Measurements from ENCODE around the gene ZNRF1. TPM values are rescaled to one million over a fixed set of nuclear protein-coding genes. Genes with fewer than 3 reads are reported as not detected.
A peak's percentile ranks its signal among the peaks of the same experiment; 100 is the strongest.

ZNRF1 gene
- total and polyA plus RNA-seq, 2 donors from 2014 or later = 10.8 to 23.1 TPM

GRCh38 chr16:75078886-75079285 lies 80.1 kb downstream of the ZNRF1 start:
- Histone ChIP-seq H3K27ac (ENCODE audit: low read depth in 2 of 2, low read length in 2 of 2) (no peak overlapping the region), H3K4me3 (ENCODE audit: low read length in 3 of 3) (no peak overlapping the region), H3K9ac (ENCODE audit: low read length in 3 of 3) (no peak overlapping the region), H3K27me3 (ENCODE audit: control insufficient read depth, insufficient read depth, low read length) (no peaks in the 10 kb centered on the region), H3K4me1 (ENCODE audit: control insufficient read depth in 2 of 3, insufficient read depth in 2 of 3, low read depth in 1 of 3, low read length in 3 of 3) (peaks cover 0 to 9% (median 0%) of the 10 kb centered on the region in 3 donors), H3K9me3 (ENCODE audit: control insufficient read depth in 2 of 3, insufficient read depth in 1 of 3, low read length in 3 of 3) (no peaks in the 10 kb centered on the region), H3K36me3 (ENCODE audit: control insufficient read depth in 2 of 3, insufficient read depth in 3 of 3, low read length in 3 of 3) (no peaks in the 10 kb centered on the region)
- DNase-seq (peak in 1 of 5 donors; percentile 30), FAIRE-seq (no peak)
- intact Hi-C loops (cut with DNase I) = no loop called here
- no peak for TF ChIP-seq CTCF (IDR thresholded peaks at IDR 0.05; ENCODE audit: borderline replicate concordance, extremely low read depth, insufficient read depth)

GRCh38 chr16:75079346-75079926 lies 80.6 kb downstream of the ZNRF1 start:
- DNase-seq = peak in 1 of 5 donors; percentile 2
- TF ChIP-seq CTCF (IDR thresholded peaks at IDR 0.05; ENCODE audit: borderline replicate concordance, extremely low read depth, insufficient read depth) = no peak
- Histone ChIP-seq H3K4me1 (ENCODE audit: control insufficient read depth in 2 of 3, insufficient read depth in 2 of 3, low read depth in 1 of 3, low read length in 3 of 3) (peaks cover 0 to 7% (median 0%) of the 10 kb centered on the region in 3 donors), H3K9ac (ENCODE audit: low read length in 3 of 3) (no peak overlapping the region), H3K27ac (ENCODE audit: low read depth in 2 of 2, low read length in 2 of 2) (no peak overlapping the region), H3K36me3 (ENCODE audit: control insufficient read depth in 2 of 3, insufficient read depth in 3 of 3, low read length in 3 of 3) (no peaks in the 10 kb centered on the region), H3K27me3 (ENCODE audit: control insufficient read depth, insufficient read depth, low read length) (no peaks in the 10 kb centered on the region), H3K4me3 (ENCODE audit: low read length in 3 of 3) (no peak overlapping the region), H3K9me3 (ENCODE audit: control insufficient read depth in 2 of 3, insufficient read depth in 1 of 3, low read length in 3 of 3) (no peaks in the 10 kb centered on the region)
- no peak for FAIRE-seq
- intact Hi-C loops (cut with DNase I) = no loop called here

DNA sequence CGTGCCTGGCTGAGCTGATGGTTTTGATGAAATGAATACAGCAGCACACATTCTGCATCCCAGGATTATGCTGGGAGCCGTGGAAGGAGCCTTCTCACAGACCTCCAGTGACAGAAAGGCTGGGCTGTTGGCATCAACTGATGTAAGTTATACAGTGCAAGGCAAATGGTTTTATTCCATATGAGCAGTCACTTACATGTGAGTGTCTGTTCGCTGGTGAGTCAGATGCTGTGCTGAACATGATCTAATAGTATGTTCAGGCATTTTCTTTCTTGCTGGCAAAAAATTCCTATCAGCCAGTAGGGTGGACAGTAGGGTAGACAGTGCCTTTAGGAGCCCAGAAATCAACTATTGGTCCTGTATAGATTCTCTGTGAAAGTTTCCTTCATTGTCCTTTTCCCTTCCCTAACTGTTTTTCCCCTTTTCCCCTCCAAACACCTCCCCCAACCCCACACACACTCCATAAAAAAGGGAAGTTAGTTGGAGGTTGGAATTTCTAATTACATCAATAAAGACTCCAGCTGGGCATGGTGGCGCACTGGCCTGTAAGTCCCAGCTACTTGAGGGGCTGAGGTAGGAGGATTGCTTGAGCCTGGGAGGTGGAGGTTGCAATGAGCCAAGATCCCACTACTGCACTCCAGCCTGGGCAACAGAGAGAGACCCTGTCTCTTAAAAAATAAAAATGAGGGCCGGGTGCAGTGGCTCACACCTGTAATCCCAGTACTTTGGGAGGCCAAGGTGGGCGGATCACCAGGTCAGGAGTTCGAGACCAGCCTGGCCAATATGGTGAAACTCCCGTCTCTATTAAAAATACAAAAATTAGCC lies 81.6 kb downstream of the ZNRF1 start:
- intact Hi-C loops (cut with DNase I) = no loop called here
- no peak overlapping the region for H3K9ac ChIP-seq (ENCODE audit: low read length in 3 of 3)
- H3K4me1 ChIP-seq (ENCODE audit: control insufficient read depth in 2 of 3, insufficient read depth in 2 of 3, low read depth in 1 of 3, low read length in 3 of 3) = peaks cover 0 to 5% (median 0%) of the 10 kb centered on the region in 3 donors
- TF ChIP-seq CTCF (IDR thresholded peaks at IDR 0.05; ENCODE audit: borderline replicate concordance, extremely low read depth, insufficient read depth) = no peak
- H3K36me3 ChIP-seq (ENCODE audit: control insufficient read depth in 2 of 3, insufficient read depth in 3 of 3, low read length in 3 of 3) = no peaks in the 10 kb centered on the region
- H3K9me3 ChIP-seq (ENCODE audit: control insufficient read depth in 2 of 3, insufficient read depth in 1 of 3, low read length in 3 of 3) = no peaks in the 10 kb centered on the region
- DNase-seq (peak in 1 of 5 donors; percentile 17), FAIRE-seq (no peak)
- H3K27ac ChIP-seq (ENCODE audit: low read depth in 2 of 2, low read length in 2 of 2) = no peak overlapping the region
- no peak overlapping the region for H3K4me3 ChIP-seq (ENCODE audit: low read length in 3 of 3)
- H3K27me3 ChIP-seq (ENCODE audit: control insufficient read depth, insufficient read depth, low read length) = no peaks in the 10 kb centered on the region
